K562 (cell line): ENCODE results near the gene LY6G5B. TPM values are rescaled to one million over a fixed set of nuclear protein-coding genes. Genes with fewer than 3 reads are reported as not detected.
A peak's percentile ranks its signal among the peaks of the same experiment; 100 is the strongest.

Experiments
- BRD4 ChIP-seq: fragments of 200-600 bp; sonication (generic); IDR thresholded peaks from 2 replicates; pipeline ENCODE4 v1.6.1; 2017; ENCODE audit warnings: inconsistent platforms
- DPF2 ChIP-seq: fragments of 450-650 bp; IDR thresholded peaks from 2 replicates; pipeline ENCODE4 v1.6.1; 2016
- GTF2A2 ChIP-seq: IDR thresholded peaks from 2 replicates; pipeline ENCODE4 v1.6.1; 2016; ENCODE audit warnings: mild to moderate bottlenecking, missing genetic modification characterization, missing compliant biosample characterization
- MIER1 ChIP-seq: fragments of 450-650 bp; IDR thresholded peaks from 2 replicates; pipeline ENCODE4 v1.6.1; 2016; ENCODE audit warnings: antibody characterized with exemption, mild to moderate bottlenecking, low read depth
- MTF1 ChIP-seq: fragments of 250-450 bp; sonication (Bioruptor Pico); IDR thresholded peaks from 2 replicates; pipeline ENCODE4 v1.9.0; 2021; ENCODE audit warnings: moderate library complexity, mild to moderate bottlenecking, inconsistent platforms, borderline replicate concordance
- SMAD1 ChIP-seq: fragments of 150-350 bp; IDR thresholded peaks from 2 replicates; pipeline ENCODE4 v1.6.1; 2014; ENCODE audit warnings: low read length, low read depth; ENCODE audit not compliant: partially characterized antibody
- ZC3H8 ChIP-seq: fragments of 450-650 bp; IDR thresholded peaks from 2 replicates; pipeline ENCODE4 v1.6.1; 2017
- ZFPM2 ChIP-seq: fragments of 250-450 bp; sonication (Bioruptor Pico); IDR thresholded peaks from 2 replicates; pipeline ENCODE4 v1.5.1; 2022; ENCODE audit warnings: mild to moderate bottlenecking
- ZNF79 ChIP-seq: fragments of 250-450 bp; sonication (Bioruptor Pico); IDR thresholded peaks from 2 replicates; pipeline ENCODE4 v1.4.0; 2020; ENCODE audit warnings: low read depth, mild to moderate bottlenecking, moderate library complexity
- polyA plus RNA-seq, 8 experiments: library from polyadenylated mRNA; depleted of rRNA in 4 of 8; stranded (reverse) in 5 of 8; unstranded in 3 of 8; fragments of >200 nt; fragmentation: Nextera tagmentation in 2 of 8; fragmentation: Illumina TruSeq in 1 of 8; extraction: Ambion mirVana in 2 of 8; extraction: Trizol in 1 of 8; gene quantifications; 2 replicates each; pipeline versions ENCODE4 v1.2.1 to v1.2.3, GENCODE V29; 2011 to 2014; ENCODE audit warnings: inconsistent platforms in 1 of 8, missing spikeins in 1 of 8
- total RNA-seq, 7 experiments: library from RNA; depleted of rRNA in 6 of 7; stranded (reverse); fragments of >200 nt in 6 of 7; fragmentation: Illumina TruSeq in 2 of 7; extraction: Trizol in 2 of 7; gene quantifications; 2 replicates each; pipeline versions ENCODE4 v1.2.1 to v1.2.3, GENCODE V29; 2011 to 2021; ENCODE audit warnings: low replicate concordance in 1 of 7
- TF ChIP-seq, protein P1 (sequence below): fragments of 450-650 bp; IDR thresholded peaks from 2 replicates; pipeline ENCODE4 v1.6.1; 2016
- TF ChIP-seq, protein P2 (sequence below): fragments of 250-450 bp; sonication (Bioruptor Pico); IDR thresholded peaks from 2 replicates; pipeline ENCODE4 v1.5.1; 2021; ENCODE audit warnings: mild to moderate bottlenecking
- TF ChIP-seq, protein P3 (sequence below): fragments of 450-650 bp; IDR thresholded peaks from 2 replicates; pipeline ENCODE4 v1.6.1; 2016; ENCODE audit warnings: low read depth, mild to moderate bottlenecking, moderate library complexity
- TF ChIP-seq, protein P4 (sequence below): IDR thresholded peaks from 2 replicates; pipeline ENCODE4 v1.6.1; 2014; ENCODE audit warnings: antibody characterized with exemption
- TF ChIP-seq, protein P5 (sequence below), 2 experiments: fragments of 200-800 bp in 1 of 2; sonication (Bioruptor generic) in 1 of 2; sonication (generic) in 1 of 2; formaldehyde crosslinking in 1 of 2; IDR thresholded peaks in 1 of 2; conservative IDR thresholded peaks in 1 of 2; 2 replicates each; pipeline versions ENCODE4 v1.5.0 to v1.6.1; 2016 to 2020; ENCODE audit warnings: missing compliant biosample characterization in 1 of 2, missing genetic modification characterization in 1 of 2, missing genetic modification reagents in 1 of 2
- TF ChIP-seq, protein P6 (sequence below): fragments of 450-650 bp; formaldehyde crosslinking; IDR thresholded peaks from 2 replicates; pipeline ENCODE4 v1.4.0; 2020; ENCODE audit warnings: mild to moderate bottlenecking, moderate library complexity
- TF ChIP-seq, protein P7 (sequence below): fragments of 450-650 bp; IDR thresholded peaks from one replicate; pipeline ENCODE4 v1.6.1; 2018; ENCODE audit warnings: mild to moderate bottlenecking, moderate library complexity; ENCODE audit not compliant: partially characterized antibody

The LY6G5B gene
- total and polyA plus RNA-seq, 9 of the 15 experiments (the other 6 are each of a cell fraction or from before 2014, with no cell fraction given), result 6.0 to 27.0 (median 7.5) TPM

DNA sequence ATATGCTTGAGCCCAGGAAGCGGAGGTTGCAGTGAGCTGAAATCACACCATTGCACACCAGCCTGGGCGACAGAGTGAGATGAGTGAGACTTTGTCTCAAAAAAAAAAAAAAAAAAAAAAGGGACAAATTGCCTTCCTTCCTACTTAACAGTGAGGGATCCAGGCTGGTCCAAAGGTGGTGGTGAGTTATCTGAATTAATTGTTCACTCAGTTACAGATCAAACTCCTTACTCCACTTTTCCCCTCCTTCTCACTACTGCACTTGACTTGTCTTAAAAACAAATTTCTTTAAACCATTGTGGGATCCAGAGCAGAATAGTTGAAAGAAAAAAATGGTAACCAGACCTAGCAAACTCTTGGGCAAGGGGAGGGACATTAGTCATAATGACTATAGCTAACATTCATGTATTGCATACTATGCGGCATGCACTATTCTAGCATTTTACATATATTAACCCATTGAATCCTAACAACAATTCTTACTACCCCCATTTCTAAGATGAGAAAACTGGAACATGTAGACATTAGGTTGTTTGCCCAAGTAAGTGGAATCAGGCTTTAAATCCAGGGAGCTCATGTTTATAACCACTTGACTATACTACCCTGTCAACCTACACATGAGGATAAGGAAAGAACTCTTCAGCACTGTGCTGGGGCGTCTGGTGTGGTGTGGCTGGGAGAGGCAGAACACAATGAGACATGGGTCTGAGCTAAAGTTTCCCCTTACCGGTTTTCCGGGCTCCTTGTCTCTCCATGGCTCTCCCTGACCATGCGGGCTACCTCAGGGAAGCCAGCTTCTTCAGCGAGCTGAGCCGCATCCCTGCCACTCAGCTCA is 6.4 kb upstream of the LY6G5B start (continued):
- TF ChIP-seq MIER1 (peak; percentile 16; the same call in 1 of the 2 replicates), SMAD1 (no peak), GTF2A2 (tag) (no peak), ZNF79 (CRISPR knock-in tag) (no peak), DPF2 (no peak), BRD4 (no peak; the same call in 1 of the 2 replicates), ZC3H8 (no peak), MTF1 (CRISPR knock-in tag) (no peak), ZFPM2 (CRISPR knock-in tag) (no peak)
- TF ChIP-seq, protein P1, sequence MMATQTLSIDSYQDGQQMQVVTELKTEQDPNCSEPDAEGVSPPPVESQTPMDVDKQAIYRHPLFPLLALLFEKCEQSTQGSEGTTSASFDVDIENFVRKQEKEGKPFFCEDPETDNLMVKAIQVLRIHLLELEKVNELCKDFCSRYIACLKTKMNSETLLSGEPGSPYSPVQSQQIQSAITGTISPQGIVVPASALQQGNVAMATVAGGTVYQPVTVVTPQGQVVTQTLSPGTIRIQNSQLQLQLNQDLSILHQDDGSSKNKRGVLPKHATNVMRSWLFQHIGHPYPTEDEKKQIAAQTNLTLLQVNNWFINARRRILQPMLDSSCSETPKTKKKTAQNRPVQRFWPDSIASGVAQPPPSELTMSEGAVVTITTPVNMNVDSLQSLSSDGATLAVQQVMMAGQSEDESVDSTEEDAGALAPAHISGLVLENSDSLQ, result no peak
- TF ChIP-seq, protein P2, sequence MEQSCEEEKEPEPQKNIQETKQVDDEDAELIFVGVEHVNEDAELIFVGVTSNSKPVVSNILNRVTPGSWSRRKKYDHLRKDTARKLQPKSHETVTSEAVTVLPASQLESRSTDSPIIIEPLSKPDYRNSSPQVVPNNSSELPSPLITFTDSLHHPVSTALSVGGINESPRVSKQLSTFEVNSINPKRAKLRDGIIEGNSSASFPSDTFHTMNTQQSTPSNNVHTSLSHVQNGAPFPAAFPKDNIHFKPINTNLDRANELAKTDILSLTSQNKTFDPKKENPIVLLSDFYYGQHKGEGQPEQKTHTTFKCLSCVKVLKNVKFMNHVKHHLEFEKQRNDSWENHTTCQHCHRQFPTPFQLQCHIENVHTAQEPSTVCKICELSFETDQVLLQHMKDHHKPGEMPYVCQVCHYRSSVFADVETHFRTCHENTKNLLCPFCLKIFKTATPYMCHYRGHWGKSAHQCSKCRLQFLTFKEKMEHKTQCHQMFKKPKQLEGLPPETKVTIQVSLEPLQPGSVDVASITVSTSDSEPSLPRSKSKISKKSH (CRISPR knock-in tag), result no peak
- TF ChIP-seq, protein P3, sequence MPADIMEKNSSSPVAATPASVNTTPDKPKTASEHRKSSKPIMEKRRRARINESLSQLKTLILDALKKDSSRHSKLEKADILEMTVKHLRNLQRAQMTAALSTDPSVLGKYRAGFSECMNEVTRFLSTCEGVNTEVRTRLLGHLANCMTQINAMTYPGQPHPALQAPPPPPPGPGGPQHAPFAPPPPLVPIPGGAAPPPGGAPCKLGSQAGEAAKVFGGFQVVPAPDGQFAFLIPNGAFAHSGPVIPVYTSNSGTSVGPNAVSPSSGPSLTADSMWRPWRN, result no peak
- TF ChIP-seq, protein P4, sequence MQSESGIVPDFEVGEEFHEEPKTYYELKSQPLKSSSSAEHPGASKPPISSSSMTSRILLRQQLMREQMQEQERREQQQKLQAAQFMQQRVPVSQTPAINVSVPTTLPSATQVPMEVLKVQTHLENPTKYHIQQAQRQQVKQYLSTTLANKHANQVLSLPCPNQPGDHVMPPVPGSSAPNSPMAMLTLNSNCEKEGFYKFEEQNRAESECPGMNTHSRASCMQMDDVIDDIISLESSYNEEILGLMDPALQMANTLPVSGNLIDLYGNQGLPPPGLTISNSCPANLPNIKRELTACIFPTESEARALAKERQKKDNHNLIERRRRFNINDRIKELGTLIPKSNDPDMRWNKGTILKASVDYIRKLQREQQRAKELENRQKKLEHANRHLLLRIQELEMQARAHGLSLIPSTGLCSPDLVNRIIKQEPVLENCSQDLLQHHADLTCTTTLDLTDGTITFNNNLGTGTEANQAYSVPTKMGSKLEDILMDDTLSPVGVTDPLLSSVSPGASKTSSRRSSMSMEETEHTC, result no peak
- TF ChIP-seq, protein P5, sequence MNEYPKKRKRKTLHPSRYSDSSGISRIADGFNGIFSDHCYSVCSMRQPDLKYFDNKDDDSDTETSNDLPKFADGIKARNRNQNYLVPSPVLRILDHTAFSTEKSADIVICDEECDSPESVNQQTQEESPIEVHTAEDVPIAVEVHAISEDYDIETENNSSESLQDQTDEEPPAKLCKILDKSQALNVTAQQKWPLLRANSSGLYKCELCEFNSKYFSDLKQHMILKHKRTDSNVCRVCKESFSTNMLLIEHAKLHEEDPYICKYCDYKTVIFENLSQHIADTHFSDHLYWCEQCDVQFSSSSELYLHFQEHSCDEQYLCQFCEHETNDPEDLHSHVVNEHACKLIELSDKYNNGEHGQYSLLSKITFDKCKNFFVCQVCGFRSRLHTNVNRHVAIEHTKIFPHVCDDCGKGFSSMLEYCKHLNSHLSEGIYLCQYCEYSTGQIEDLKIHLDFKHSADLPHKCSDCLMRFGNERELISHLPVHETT (CRISPR knock-in tag; conservative IDR thresholded peaks at IDR 0.05 in 1 of 2, IDR thresholded peaks at IDR 0.05 in 1 of 2), result no peak
- TF ChIP-seq, protein P6, sequence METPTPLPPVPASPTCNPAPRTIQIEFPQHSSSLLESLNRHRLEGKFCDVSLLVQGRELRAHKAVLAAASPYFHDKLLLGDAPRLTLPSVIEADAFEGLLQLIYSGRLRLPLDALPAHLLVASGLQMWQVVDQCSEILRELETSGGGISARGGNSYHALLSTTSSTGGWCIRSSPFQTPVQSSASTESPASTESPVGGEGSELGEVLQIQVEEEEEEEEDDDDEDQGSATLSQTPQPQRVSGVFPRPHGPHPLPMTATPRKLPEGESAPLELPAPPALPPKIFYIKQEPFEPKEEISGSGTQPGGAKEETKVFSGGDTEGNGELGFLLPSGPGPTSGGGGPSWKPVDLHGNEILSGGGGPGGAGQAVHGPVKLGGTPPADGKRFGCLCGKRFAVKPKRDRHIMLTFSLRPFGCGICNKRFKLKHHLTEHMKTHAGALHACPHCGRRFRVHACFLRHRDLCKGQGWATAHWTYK (CRISPR knock-in tag), result no peak
- TF ChIP-seq, protein P7, sequence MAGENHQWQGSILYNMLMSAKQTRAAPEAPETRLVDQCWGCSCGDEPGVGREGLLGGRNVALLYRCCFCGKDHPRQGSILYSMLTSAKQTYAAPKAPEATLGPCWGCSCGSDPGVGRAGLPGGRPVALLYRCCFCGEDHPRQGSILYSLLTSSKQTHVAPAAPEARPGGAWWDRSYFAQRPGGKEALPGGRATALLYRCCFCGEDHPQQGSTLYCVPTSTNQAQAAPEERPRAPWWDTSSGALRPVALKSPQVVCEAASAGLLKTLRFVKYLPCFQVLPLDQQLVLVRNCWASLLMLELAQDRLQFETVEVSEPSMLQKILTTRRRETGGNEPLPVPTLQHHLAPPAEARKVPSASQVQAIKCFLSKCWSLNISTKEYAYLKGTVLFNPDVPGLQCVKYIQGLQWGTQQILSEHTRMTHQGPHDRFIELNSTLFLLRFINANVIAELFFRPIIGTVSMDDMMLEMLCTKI, result no peak
